SKM-1 treated with dmso at 0.1 percent for 144 hours (cell line): ENCODE results near the gene CTNNA1.
"Not testable (repeated sequence)": the region's sequence is repeated elsewhere in the genome, so short reads cannot be mapped to it uniquely, and the experiment has no call there.

ENCODE experiments used
- DNase-seq: peaks from one replicate; lab custom pipeline; 2025; ENCODE audit not compliant: unreplicated experiment; lab: John Stamatoyannopoulos, UW

CTNNA1 gene, protein sequence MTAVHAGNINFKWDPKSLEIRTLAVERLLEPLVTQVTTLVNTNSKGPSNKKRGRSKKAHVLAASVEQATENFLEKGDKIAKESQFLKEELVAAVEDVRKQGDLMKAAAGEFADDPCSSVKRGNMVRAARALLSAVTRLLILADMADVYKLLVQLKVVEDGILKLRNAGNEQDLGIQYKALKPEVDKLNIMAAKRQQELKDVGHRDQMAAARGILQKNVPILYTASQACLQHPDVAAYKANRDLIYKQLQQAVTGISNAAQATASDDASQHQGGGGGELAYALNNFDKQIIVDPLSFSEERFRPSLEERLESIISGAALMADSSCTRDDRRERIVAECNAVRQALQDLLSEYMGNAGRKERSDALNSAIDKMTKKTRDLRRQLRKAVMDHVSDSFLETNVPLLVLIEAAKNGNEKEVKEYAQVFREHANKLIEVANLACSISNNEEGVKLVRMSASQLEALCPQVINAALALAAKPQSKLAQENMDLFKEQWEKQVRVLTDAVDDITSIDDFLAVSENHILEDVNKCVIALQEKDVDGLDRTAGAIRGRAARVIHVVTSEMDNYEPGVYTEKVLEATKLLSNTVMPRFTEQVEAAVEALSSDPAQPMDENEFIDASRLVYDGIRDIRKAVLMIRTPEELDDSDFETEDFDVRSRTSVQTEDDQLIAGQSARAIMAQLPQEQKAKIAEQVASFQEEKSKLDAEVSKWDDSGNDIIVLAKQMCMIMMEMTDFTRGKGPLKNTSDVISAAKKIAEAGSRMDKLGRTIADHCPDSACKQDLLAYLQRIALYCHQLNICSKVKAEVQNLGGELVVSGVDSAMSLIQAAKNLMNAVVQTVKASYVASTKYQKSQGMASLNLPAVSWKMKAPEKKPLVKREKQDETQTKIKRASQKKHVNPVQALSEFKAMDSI

DNA sequence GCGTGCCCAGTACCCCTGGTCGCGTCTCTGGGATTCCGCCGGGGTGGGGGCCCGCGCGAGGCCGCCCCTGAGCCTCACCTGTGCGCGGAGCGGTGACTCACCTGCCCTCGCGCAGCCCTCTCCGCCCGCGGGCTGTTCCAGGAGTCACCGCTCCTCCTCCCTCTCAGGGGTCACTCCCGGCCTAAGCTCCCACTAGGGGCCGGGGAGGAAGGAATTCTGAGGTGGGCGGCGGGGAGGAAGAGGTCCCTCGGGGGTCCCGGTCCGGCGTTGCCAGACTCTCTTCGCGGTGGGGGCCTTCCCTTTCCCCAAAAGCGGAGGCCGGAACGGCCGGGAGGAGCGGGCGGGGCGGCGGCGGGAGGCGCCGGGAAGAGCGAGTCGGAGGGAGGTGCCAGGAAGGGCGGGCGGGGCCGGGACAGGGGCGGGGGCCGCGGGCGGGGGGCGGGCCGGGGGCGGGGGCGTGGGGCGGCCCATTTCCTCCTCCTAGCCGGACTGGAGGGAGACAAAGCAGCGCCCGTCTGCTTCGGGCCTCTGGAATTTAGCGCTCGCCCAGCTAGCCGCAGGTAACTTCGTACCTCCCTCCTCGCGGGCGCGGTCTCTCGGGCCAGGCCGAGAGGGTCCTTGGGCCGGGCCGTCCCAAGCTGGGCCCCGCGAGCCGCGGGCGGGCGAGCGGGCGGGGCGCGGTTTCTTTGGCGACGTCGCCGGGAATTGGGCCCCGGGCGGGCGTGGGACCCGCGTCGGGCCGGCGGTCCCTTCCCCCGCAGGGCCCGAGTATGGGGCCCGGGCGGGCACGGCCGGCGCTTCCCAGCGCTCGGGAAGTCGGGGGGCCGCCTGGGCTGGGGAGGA, at the start of gene CTNNA1:
Gene CTNNA1, plus strand, starts transcription at position 475 of the 843 bp plus-strand sequence. CDS start 28,500 bp downstream, outside the sequence.
- peak; percentile 49 for DNase-seq

GRCh38 chr5:138703777-138704176, 49.4 kb upstream of the CTNNA1 start:
- not testable (repeated sequence) for DNase-seq

DNA sequence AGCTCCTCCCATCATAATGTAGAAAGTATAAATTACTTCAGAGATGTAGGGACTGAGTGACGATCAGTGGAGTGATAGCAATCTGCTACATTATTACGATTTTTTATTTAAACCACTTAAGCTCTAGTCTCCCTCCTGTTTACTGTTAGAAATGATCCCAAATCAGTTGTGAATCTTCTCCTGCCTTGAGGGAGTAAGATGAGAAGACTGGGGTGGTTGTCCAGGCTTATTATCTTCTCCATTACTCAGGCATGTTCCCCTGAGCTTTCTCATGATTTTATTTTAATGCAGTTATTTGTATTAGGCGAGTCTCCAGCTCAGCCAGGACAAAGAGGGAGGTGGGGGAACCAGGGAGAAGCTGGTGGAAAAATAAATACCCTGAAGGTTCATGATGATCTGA, 48.2 kb upstream of the CTNNA1 start:
- DNase-seq: no peak

DNA sequence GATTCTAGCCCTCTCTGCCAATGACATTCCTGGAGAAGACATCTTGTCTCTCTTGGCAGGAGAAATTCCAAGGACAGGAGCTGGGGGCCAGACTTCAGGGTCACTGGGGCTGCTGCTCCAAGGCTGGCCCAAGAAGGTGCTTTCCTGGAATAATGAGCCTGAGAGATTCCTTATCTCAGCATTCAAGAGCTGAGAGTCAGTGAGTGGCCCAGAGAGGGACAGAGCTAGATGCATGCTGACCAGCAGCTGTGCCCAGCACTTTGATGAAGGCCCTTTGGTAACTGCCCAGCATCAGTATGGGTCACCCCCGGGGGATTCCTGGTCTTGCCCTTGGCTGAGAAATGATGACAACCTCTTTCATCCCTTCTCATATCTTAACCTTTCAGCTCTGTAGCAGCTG, 47.7 kb upstream of the CTNNA1 start:
- DNase-seq: no peak

- DNase-seq: no peak
Observed at GRCh38 chr5:138706655-138707480, 46.4 kb upstream of the CTNNA1 start.

DNA sequence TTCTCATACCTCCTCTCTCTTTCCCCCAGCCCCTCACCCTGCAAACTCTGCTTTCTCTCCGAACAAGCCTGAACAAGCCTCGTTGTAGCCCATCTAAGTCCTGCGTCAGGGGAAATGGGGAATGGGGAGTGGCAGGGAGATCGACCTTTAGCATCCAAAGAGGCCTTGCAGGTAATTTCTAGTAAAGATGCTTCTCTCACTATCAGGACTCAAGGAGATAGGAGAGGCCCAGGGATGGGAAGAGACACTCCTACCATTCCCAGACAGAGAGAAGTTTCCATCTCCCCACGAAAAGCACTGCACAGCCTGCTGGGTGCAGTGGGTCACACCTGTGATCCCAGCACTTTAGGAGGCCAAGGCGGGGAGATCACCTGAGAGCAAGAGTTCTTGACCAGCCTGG, 44.4 kb upstream of the CTNNA1 start:
- no peak for DNase-seq

DNA sequence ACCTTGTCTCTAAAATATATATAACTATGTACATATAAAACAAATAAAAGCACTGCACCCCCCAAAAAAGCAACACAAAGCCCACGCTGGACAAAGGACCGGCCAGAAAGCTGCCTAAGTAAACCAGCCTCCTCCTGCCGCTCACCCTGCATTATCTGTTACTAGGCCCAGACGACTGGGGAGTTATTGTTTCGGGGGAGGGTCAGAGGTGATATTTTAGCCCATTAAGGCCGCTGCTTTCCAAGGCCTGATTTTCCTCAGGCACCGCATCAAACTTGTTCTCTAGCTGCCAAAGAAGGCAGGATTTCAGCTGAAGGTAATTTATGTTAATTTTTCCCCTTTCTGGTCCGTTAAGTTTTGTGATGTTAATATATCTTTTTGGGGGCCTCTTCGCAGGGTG, 44.0 kb upstream of the CTNNA1 start:
- no peak for DNase-seq

DNA sequence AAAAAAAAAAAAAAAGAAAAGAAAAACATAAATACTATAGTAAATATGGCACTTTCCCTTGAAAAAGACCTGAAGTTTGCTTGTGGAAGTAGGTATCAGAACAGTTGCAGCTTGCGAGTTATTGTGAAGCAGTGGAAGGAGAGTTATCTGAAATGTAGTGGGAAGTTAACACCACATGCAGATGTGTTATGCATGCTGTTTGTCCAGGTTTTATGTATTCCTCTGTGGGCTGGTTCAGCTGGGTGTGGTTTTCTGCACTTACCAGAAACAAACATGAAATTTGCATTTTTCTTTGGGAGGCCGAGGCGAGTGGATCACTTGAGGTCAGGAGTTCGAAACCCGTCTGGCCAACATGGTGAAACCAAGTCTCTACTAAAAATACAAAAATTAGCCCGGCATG, 42.1 kb upstream of the CTNNA1 start:
- no peak for DNase-seq

- DNase-seq: no peak
Observed at GRCh38 chr5:138711811-138712210, 41.4 kb upstream of the CTNNA1 start.

- no peak for DNase-seq
Observed at GRCh38 chr5:138712324-138712723, 40.9 kb upstream of the CTNNA1 start.

GRCh38 chr5:138712791-138713190, 40.4 kb upstream of the CTNNA1 start:
- no peak for DNase-seq

GRCh38 chr5:138713247-138713646, 40.0 kb upstream of the CTNNA1 start:
- no peak for DNase-seq

GRCh38 chr5:138714694-138715093, 38.5 kb upstream of the CTNNA1 start:
- DNase-seq: no peak

GRCh38 chr5:138715931-138716432, 37.2 kb upstream of the CTNNA1 start:
- DNase-seq: not testable (repeated sequence)

- no peak for DNase-seq
Observed at GRCh38 chr5:138716456-138716924, 36.7 kb upstream of the CTNNA1 start.

DNA sequence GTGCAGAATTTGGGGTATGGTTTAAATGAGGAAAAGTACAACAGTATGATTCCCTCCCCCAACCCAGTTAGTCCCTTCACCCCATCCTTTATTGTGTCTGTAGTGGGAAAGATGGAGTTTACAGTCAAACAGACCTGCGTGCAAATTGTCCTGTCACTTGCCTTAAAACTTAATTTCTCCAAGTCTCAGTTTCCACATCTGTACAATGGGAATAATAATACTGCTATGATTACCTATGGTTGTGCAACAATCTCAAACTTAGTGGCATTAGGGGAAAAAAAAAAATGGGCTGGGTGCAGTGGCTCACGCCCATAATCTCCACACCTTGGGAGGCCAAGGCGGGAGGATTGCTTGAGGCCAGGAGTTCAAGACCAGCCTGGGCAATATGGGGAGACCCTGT, 35.8 kb upstream of the CTNNA1 start:
- no peak for DNase-seq

GRCh38 chr5:138719811-138720210, 33.4 kb upstream of the CTNNA1 start:
- no peak for DNase-seq

DNA sequence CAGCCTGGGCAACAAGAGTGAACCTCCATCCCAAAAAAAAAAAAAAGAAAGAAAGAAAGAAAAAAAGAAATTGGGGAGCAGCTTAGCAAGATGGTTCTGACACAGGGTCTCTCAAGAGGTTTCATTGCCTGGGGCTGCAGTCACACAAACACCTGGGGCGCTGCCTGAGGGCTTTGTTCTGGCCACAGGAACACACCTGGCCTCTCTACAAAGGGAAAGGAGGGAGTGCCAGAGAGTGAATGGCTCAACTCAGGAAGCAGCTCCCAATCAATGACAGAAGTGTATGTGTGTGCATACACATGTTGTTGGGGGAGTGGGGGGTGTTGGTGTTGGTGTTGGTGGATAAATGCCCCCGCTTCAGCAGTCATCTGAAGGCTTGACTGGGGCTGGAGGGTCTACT, 32.4 kb upstream of the CTNNA1 start:
- DNase-seq: no peak

- no peak for DNase-seq
Observed at GRCh38 chr5:138721979-138722378, 31.2 kb upstream of the CTNNA1 start.
